ENCODE results near the gene ASRGL1. TPM values are rescaled to one million over a fixed set of nuclear protein-coding genes. Genes with fewer than 3 reads are reported as not detected.

Gene ASRGL1
- total and polyA plus RNA-seq, 2 of the 13 experiments (the other 11 are each of a cell fraction or from before 2014, with no cell fraction given), result 50.8 to 97.5 TPM

DNA sequence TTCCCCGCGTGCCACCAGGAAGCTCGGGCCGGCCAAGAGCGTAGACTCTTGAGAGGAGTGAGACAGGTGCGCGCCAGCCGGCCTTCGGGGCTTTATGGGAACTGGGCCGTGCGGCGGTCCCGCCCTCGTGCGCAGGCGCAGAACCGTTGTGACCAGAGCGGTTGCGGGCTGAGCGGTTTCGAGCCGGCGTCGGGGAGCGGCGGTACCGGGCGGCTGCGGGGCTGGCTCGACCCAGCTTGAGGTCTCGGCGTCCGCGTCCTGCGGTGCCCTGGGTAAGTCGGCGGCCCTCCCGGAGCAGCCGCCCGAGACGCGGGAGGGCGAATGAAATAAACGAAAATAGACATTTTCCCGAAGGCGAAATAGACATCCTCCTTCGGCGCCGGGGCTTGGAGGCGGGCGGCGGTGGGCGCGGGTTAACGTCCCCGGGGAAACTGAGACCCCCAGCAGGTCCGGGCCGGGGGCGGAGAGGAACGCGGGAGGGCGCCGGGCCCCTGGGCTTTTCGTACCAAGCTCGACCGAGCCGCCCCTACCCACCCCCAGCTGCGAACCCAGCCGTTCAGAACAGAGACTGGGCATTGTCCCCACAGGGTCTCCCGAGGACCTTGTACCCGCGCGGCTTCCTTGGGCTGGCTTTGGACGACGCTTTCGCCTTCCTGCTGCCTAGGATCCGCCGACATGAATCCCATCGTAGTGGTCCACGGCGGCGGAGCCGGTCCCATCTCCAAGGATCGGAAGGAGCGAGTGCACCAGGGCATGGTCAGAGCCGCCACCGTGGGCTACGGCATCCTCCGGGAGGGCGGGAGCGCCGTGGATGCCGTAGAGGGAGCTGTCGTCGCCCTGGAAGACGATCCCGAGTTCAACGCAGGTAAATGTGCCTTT is at the start of gene ASRGL1 (continued):
- TF ChIP-seq, protein P1, sequence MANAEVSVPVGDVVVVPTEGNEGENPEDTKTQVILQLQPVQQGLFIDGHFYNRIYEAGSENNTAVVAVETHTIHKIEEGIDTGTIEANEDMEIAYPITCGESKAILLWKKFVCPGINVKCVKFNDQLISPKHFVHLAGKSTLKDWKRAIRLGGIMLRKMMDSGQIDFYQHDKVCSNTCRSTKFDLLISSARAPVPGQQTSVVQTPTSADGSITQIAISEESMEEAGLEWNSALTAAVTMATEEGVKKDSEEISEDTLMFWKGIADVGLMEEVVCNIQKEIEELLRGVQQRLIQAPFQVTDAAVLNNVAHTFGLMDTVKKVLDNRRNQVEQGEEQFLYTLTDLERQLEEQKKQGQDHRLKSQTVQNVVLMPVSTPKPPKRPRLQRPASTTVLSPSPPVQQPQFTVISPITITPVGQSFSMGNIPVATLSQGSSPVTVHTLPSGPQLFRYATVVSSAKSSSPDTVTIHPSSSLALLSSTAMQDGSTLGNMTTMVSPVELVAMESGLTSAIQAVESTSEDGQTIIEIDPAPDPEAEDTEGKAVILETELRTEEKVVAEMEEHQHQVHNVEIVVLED (CRISPR knock-in tag; IDR thresholded peaks at IDR 0.05; ENCODE audit: borderline replicate concordance), result 0 out of 2 replicates have a peak, but pooled peaks have one; percentile 15
- TF ChIP-seq, protein P2, sequence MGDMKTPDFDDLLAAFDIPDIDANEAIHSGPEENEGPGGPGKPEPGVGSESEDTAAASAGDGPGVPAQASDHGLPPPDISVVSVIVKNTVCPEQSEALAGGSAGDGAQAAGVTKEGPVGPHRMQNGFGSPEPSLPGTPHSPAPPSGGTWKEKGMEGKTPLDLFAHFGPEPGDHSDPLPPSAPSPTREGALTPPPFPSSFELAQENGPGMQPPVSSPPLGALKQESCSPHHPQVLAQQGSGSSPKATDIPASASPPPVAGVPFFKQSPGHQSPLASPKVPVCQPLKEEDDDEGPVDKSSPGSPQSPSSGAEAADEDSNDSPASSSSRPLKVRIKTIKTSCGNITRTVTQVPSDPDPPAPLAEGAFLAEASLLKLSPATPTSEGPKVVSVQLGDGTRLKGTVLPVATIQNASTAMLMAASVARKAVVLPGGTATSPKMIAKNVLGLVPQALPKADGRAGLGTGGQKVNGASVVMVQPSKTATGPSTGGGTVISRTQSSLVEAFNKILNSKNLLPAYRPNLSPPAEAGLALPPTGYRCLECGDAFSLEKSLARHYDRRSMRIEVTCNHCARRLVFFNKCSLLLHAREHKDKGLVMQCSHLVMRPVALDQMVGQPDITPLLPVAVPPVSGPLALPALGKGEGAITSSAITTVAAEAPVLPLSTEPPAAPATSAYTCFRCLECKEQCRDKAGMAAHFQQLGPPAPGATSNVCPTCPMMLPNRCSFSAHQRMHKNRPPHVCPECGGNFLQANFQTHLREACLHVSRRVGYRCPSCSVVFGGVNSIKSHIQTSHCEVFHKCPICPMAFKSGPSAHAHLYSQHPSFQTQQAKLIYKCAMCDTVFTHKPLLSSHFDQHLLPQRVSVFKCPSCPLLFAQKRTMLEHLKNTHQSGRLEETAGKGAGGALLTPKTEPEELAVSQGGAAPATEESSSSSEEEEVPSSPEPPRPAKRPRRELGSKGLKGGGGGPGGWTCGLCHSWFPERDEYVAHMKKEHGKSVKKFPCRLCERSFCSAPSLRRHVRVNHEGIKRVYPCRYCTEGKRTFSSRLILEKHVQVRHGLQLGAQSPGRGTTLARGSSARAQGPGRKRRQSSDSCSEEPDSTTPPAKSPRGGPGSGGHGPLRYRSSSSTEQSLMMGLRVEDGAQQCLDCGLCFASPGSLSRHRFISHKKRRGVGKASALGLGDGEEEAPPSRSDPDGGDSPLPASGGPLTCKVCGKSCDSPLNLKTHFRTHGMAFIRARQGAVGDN (CRISPR knock-in tag; IDR thresholded peaks at IDR 0.05), result peak; percentile 99
- no peak for TF ChIP-seq ZNF136 (CRISPR knock-in tag; IDR thresholded peaks at IDR 0.05; ENCODE audit: low read depth)
- TF ChIP-seq SSRP1 (CRISPR knock-in tag; IDR thresholded peaks at IDR 0.05), result no peak
- TF ChIP-seq, protein P3, sequence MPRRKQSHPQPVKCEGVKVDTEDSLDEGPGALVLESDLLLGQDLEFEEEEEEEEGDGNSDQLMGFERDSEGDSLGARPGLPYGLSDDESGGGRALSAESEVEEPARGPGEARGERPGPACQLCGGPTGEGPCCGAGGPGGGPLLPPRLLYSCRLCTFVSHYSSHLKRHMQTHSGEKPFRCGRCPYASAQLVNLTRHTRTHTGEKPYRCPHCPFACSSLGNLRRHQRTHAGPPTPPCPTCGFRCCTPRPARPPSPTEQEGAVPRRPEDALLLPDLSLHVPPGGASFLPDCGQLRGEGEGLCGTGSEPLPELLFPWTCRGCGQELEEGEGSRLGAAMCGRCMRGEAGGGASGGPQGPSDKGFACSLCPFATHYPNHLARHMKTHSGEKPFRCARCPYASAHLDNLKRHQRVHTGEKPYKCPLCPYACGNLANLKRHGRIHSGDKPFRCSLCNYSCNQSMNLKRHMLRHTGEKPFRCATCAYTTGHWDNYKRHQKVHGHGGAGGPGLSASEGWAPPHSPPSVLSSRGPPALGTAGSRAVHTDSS (CRISPR knock-in tag; conservative IDR thresholded peaks at IDR 0.05), result no peak
- no peak for TF ChIP-seq RNF2 (conservative IDR thresholded peaks at IDR 0.05; ENCODE audit: low read depth)
- peak; percentile 53; the same call in 1 of the 2 replicates for TF ChIP-seq ZNF879 (CRISPR knock-in tag; IDR thresholded peaks at IDR 0.05)
- no peak for TF ChIP-seq CREB1 (IDR thresholded peaks at IDR 0.05)
- no peak for TF ChIP-seq CREB1 (CRISPR knock-in tag; IDR thresholded peaks at IDR 0.05)
- TF ChIP-seq ZNF501 (CRISPR knock-in tag; IDR thresholded peaks at IDR 0.05), result peak; percentile 44; the same call in 1 of the 2 replicates
- TF ChIP-seq SIX1 (CRISPR knock-in tag; IDR thresholded peaks at IDR 0.05; ENCODE audit: borderline replicate concordance), result no peak
- TF ChIP-seq, protein P4, sequence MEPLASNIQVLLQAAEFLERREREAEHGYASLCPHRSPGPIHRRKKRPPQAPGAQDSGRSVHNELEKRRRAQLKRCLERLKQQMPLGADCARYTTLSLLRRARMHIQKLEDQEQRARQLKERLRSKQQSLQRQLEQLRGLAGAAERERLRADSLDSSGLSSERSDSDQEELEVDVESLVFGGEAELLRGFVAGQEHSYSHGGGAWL (CRISPR knock-in tag; IDR thresholded peaks at IDR 0.05), result no peak; the same call in 1 of the 2 replicates
- TF ChIP-seq ZNF274 (CRISPR knock-in tag; IDR thresholded peaks at IDR 0.05), result peak; percentile 74; the same call in 1 of the 2 replicates
- no peak for TF ChIP-seq ZNF207 (IDR thresholded peaks at IDR 0.05; ENCODE audit: borderline replicate concordance)
- TF ChIP-seq FOSL2 (CRISPR knock-in tag; IDR thresholded peaks at IDR 0.05), result no peak

All from HepG2 (cell line).